RWPE2 (cell line): ENCODE data around the gene AGPAT4.
A peak's percentile ranks its signal among the peaks of the same experiment; 100 is the strongest.
"Not testable (repeated sequence)": the region's sequence is repeated elsewhere in the genome, so short reads cannot be mapped to it uniquely, and the experiment has no call there.

Source experiments
- ATAC-seq: fragments of 200-7000 bp; cut with Tn5 transposase; 3 replicates; pipeline ENCODE4 v1.9.1; 2021; ENCODE audit warnings: low read depth
- DNase-seq: peaks from one replicate; pipeline ENCODE4 v3.0.0-alpha.2; 2020; ENCODE audit warnings: low spot score
- H3K27ac ChIP-seq: fragments of 450-650 bp; 2 replicates; pipeline ENCODE4 v1.5.1; 2017; ENCODE audit warnings: mild to moderate bottlenecking; ENCODE audit not compliant: poor library complexity, severe bottlenecking
- H3K27me3 ChIP-seq: fragments of 250-450 bp; sonication (Bioruptor Pico); 2 replicates; pipeline ENCODE4 v1.5.1; 2021; ENCODE audit warnings: mild to moderate bottlenecking, moderate library complexity; ENCODE audit not compliant: insufficient read depth, poor library complexity, severe bottlenecking
- H3K36me3 ChIP-seq: fragments of 250-450 bp; sonication (Bioruptor Pico); 2 replicates; pipeline ENCODE4 v1.5.1; 2020; ENCODE audit warnings: low read depth, mild to moderate bottlenecking, moderate library complexity
- H3K4me1 ChIP-seq: fragments of 250-450 bp; sonication (Bioruptor Pico); 2 replicates; pipeline ENCODE4 v1.5.1; 2021; ENCODE audit warnings: mild to moderate bottlenecking, moderate library complexity; ENCODE audit not compliant: insufficient read depth, poor library complexity, severe bottlenecking
- H3K4me3 ChIP-seq: fragments of 250-450 bp; sonication (Bioruptor Pico); 2 replicates; pipeline ENCODE4 v1.5.1; 2021; ENCODE audit warnings: mild to moderate bottlenecking, moderate library complexity; ENCODE audit not compliant: severe bottlenecking
- H3K9me3 ChIP-seq: fragments of 250-450 bp; sonication (Bioruptor Pico); 2 replicates; pipeline ENCODE4 v1.5.1; 2021; ENCODE audit warnings: mild to moderate bottlenecking, moderate library complexity; ENCODE audit not compliant: severe bottlenecking
- CTCF ChIP-seq: fragments of 450-650 bp; IDR thresholded peaks from one replicate; pipeline ENCODE4 v1.5.1; 2017; ENCODE audit warnings: mild to moderate bottlenecking, moderate library complexity; ENCODE audit not compliant: poor library complexity, severe bottlenecking

Gene AGPAT4

GRCh38 chr6:161313940-161314509 is 40.2 kb upstream of the AGPAT4 start:
- no peak overlapping the region for H3K4me3 ChIP-seq
- no peaks in the 10 kb centered on the region for H3K27me3 ChIP-seq
- no peaks in the 10 kb centered on the region for H3K4me1 ChIP-seq
- H3K27ac ChIP-seq: no peak overlapping the region
- TF ChIP-seq CTCF: no peak
- H3K9me3 ChIP-seq: peaks cover 2% of the 10 kb centered on the region
- H3K36me3 ChIP-seq: no peaks in the 10 kb centered on the region
- DNase-seq (no peak), ATAC-seq (no peak)

GRCh38 chr6:161313475-161313874 is 39.6 kb upstream of the AGPAT4 start:
- not testable (repeated sequence) for H3K9me3 ChIP-seq, H3K4me3 ChIP-seq, H3K4me1 ChIP-seq, H3K27me3 ChIP-seq, H3K27ac ChIP-seq, H3K36me3 ChIP-seq, ATAC-seq, DNase-seq

- DNase-seq, H3K36me3 ChIP-seq, H3K27me3 ChIP-seq, H3K4me3 ChIP-seq, H3K9me3 ChIP-seq, H3K4me1 ChIP-seq: not testable (repeated sequence)
- peak overlapping the region; percentile 34 for H3K27ac ChIP-seq
- ATAC-seq: peak; percentile 41; the same call in 1 of the 3 replicates
These were observed 35.9 kb upstream of the AGPAT4 start for GRCh38 chr6:161309774-161310173.

GRCh38 chr6:161308075-161308655 is 34.3 kb upstream of the AGPAT4 start:
- DNase-seq (no peak), ATAC-seq (no peak)
- no peak overlapping the region for H3K4me3 ChIP-seq
- no peaks in the 10 kb centered on the region for H3K27me3 ChIP-seq
- TF ChIP-seq CTCF: no peak
- H3K36me3 ChIP-seq: no peaks in the 10 kb centered on the region
- H3K9me3 ChIP-seq: peaks cover 2% of the 10 kb centered on the region
- H3K27ac ChIP-seq: no peak overlapping the region
- H3K4me1 ChIP-seq: peaks cover 8% of the 10 kb centered on the region

DNA sequence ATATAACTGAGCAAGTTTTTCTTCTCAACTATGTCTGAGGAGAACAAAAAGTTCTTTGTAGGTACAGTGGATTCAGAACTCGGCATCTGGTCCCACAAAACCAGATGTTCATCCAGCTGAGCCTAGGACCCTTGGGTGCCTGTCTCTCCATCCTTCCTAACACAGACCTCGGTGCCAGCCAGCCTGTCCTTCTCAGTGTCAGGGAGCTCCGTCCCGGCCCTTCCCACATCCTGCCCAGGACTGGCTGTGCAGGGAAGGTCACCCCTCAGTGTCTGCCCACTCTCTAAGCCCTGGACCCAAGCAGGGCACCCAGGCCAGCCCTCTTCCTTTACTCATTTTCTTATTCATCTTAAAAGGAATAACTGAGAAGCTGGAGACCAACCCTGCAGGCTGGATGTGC is 32.0 kb upstream of the AGPAT4 start:
- no peak overlapping the region for H3K27ac ChIP-seq
- H3K27me3 ChIP-seq: no peaks in the 10 kb centered on the region
- no peaks in the 10 kb centered on the region for H3K36me3 ChIP-seq
- TF ChIP-seq CTCF: no peak
- no peak overlapping the region for H3K4me3 ChIP-seq
- DNase-seq (no peak), ATAC-seq (no peak)
- peaks cover 25% of the 10 kb centered on the region for H3K4me1 ChIP-seq
- peaks cover 2% of the 10 kb centered on the region for H3K9me3 ChIP-seq
